GM19455 (cell line): ENCODE measurements around the gene MFSD6.
"Not testable (repeated sequence)": the region's sequence is repeated elsewhere in the genome, so short reads cannot be mapped to it uniquely, and the experiment has no call there.

Source experiments
- ATAC-seq: cut with Tn5 transposase; IDR thresholded peaks from one replicate; pipeline ENCODE4 v1.9.1; 2021; ENCODE audit not compliant: unreplicated experiment

The MFSD6 gene

GRCh38 chr2:190407662-190408537 lies at the start of gene MFSD6:
Gene MFSD6 (plus strand): TSS chr2:190408355. CDS start chr2:190436030, 27,675 bp downstream.
- peak; percentile 64 for ATAC-seq

- not testable (repeated sequence) for ATAC-seq
Observed at GRCh38 chr2:190358655-190359448, 49.3 kb upstream of the MFSD6 start.

- no peak for ATAC-seq
Observed at GRCh38 chr2:190360561-190360960, 47.6 kb upstream of the MFSD6 start.

DNA sequence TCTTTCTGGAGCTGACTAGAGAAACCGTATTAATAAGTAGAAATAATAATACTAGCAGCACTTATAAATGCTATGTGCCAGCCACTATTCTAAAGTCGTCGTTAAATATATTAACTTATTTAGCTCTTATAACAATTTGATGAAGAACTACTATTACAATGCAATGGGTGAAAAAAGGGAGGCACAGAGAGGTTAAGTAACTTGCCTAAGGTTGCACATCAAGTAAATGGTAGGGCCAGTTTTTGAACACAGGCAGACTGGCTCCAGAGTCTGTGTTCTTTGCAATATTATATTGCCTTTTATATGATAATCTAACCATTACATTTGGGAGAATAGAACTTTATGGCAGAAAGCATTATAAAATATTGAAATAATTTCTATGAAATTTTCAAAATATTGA lies 47.2 kb upstream of the MFSD6 start:
- no peak for ATAC-seq

DNA sequence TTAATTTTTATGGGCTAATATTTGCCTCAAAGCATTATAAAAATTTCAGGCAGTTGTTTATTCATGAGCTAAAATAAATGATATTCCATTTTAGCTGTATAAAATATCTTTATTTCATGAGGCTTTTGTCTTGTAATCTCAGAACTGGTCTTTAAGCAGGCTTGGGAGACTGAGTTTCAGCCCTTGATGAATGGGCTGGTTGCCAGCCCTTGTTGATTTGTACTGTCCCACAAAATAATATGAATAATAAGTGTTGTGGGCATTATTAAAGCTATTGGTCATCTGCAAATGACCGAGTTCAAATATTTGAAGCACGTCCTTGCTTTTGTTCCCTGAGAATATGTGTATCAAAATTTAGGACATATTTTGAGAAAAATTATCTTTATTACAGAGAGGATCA lies 46.6 kb upstream of the MFSD6 start:
- no peak for ATAC-seq

DNA sequence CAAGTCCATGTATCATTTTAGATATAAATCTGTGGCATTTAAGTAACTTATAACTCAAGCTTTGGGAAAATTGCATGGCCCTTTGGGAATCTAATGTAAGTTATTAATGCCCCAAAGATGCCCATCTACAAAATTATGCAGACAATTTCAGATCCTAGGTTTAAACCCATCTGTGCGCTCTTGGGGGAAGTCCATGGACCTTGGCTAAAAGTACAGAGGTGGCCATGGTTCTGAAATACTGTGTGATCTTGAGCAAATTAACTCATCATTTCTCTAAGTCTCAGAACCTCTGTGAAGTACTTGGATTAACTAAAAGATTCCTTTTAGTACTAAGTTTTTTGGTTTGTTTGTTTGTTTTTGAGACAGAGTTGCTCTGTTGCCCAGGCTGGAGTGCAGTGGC lies 45.3 kb upstream of the MFSD6 start:
- ATAC-seq: no peak

DNA sequence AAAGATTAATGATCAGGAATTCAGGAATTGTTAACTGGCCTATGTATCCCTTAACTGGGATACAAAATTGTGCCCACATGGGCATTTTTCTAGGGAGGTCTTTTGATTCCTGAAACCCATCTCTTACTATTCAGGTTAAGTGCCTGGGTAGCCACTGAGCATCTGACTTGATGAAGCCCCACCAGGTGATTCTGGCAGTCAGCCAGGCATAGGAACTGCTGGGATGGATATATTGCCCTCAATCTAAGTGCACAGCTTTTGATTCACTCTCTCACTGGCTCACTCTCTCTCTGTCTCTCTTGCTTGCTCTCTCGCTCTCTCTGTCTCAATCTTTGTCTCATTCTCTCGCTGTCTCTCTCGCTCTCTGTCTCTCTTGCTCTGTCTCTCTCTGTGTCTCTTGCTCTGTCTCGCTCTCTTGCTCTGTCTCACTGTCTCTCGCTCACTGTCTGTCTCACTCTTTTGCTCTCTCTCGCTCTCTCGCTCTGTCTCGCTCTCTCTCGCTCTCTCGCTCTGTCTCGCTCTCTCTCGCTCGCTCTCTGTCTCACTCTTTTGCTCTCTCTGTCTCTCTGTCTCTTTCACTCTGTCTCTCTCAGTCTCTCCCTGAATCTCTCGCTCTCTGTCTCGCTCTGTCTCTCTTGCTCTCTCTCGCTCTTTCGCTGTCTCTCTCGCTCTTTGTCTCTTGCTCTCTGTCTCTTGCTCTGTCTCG lies 42.5 kb upstream of the MFSD6 start:
- ATAC-seq: no peak

GRCh38 chr2:190366248-190366753 lies 41.9 kb upstream of the MFSD6 start:
- ATAC-seq: no peak

DNA sequence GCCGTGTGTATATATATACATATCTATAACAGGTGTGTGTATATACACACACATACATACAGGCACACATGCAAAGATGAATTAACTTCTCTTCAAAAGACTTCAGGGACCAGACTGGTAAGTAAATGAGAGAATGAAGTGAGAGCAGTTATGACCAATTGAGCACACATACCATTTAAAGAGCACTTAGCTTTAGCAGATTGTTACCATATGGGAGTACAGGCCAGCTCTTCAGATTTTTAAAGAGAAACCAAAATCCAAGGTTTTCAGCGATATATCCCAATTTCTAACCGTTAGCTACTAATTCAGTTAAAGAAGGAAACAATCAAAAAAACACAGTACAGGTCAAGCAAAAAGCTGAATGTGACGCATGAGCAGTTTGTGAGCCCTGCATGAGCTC lies 41.1 kb upstream of the MFSD6 start:
- ATAC-seq: no peak

DNA sequence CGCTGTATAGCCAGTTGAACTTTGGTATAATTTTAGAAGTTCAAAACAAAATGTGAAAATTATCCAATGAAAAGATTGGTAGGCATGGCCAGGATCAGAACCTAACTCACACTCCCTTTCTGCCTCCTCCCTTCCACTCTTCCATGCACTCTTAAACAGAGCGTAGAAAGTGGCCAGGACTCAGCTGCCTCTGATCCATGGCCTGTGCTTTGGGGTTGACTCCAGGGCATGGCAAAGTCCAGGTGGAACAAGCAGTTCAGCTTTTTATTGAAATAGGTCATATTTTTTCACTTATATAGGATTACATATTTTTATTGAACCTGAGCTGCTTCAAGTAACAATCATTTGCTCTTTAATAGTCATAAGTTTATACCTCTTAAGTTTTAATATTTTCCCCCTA lies 38.5 kb upstream of the MFSD6 start:
- no peak for ATAC-seq

DNA sequence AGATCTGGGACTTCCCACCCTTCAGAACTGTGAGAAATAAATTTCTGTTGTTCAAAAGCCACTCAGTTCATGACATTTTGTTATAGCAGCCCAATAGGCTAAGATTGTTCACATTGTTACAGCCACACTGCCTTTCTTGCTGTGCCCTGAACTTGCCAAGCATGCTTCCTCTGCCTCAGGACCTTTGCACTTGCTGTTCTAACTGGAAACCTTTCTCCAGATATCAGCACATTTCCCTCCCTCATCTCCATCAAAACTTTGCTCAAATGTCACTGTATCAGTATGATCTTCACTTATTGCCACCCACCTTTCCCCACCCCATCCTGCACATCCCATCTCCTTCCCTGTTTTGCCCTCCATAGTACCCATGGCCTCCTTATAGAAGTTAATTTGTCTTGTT lies 32.1 kb upstream of the MFSD6 start:
- ATAC-seq: no peak

DNA sequence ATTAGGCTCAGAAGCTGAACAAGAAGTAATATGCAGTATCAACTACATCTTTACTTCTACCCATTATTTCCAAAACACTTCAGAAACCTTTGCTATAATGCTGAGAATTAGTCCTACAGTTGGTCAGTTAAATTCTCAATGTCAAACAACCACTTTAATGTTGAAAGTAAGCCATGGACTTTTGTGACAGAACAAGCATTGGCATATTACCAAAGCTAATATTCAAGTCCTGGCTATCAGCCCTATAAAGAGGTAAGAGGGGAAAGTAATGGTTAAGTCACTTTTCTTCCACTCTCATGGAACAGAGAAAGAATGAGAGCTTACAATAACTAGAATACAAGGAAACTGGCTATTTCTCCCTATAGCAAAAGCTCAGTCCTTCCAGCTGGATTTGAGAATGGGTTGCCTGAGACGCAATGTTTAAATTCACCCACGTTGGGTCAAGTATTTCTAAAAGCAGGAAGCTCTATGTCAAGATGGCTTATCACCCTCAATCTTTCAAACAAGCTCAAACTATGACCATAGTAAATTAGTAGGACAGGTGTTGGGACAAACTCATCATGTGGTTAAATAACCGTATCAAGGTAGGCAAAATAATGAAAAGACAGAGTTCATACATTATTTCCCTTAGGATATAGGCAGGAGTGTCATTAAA lies 31.4 kb upstream of the MFSD6 start:
- no peak for ATAC-seq

DNA sequence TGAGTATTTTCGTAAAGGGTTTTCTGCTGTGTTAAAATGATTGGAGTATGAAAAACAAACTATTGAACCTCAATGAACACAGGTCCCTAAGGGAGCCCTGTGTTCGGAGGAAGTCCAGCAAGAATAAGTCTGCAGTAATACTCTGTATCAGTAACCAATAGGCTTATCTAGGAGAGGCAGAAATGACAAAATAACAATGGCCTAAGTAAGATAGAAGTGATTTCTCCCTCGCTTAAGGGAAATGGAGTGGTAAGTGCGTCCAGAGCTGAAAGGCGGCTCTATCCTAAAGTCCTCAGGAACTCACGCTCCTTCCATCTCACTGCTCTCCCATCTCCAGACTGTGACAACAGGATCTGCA lies 29.3 kb upstream of the MFSD6 start:
- ATAC-seq: no peak

DNA sequence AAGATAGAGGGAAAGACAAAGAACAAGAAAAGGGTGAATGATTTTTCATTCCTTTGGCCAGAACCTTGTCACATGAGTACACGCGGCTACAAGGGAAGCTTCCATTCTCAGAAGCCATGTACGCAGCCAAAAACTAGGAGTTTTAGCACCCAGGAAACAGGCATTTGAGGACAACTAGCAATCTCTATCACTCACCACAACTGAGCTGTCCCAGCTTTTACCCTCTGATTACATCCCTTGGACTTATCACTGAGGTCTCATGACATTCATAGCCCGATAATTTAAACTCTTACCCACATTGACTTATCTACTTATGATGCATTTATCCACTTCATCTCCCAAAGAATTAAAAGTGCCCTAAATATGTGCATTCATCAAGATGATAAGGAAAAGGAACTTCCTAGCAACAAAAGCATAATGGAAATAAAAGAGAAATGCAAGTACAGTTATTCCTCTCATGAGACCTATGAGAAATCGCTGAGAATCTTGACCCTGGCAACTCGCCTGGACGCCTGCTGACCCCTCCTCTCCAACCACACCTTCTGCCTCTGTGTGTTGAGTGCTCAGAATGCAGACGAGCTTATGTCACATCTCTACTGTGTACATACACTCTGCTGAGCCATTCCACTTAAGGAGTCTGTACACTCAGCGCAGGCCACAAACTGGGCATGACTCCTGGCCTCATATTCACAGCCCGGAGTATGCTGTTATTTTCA lies 28.7 kb upstream of the MFSD6 start:
- ATAC-seq: no peak

- ATAC-seq: no peak
Observed at GRCh38 chr2:190380962-190381412, 27.2 kb upstream of the MFSD6 start.

- peak; percentile 73 for ATAC-seq
Observed at GRCh38 chr2:190382851-190383250, 25.3 kb upstream of the MFSD6 start.

DNA sequence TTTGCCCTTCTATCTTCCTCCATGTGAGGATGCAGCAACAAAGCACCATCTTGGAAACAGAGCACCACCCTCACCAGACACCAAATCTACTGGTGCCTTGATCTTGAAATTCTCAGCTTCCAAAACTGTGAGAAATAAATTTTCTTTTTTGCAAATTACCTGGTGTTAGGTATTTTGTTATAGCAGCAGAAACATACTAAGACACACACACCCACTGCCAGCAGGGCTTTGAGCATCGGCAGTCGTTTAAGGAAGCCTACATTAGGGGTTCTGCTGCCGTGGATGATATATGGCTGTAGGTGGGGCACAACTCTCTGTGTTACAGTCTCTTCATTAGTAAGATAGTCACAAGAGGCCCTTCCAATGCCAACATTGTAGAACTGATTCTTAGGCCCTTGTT lies 20.7 kb upstream of the MFSD6 start:
- no peak for ATAC-seq

GRCh38 chr2:190396271-190396670 lies 11.9 kb upstream of the MFSD6 start:
- no peak for ATAC-seq

- ATAC-seq: no peak
Observed at GRCh38 chr2:190402986-190403603, 5.1 kb upstream of the MFSD6 start.

- ATAC-seq: no peak
Observed at GRCh38 chr2:190404487-190404886, 3.7 kb upstream of the MFSD6 start.
